HEK293 (cell line): ENCODE measurements around the gene SPINK4.
A peak's percentile ranks its signal among the peaks of the same experiment; 100 is the strongest.

Source experiments
- GLI4 ChIP-seq: fragments of 450-650 bp; formaldehyde crosslinking; IDR thresholded peaks from 2 replicates; pipeline ENCODE4 v1.5.1; 2016; ENCODE audit warnings: missing biosample characterization, missing genetic modification characterization
- INSM2 ChIP-seq: fragments of 450-650 bp; formaldehyde crosslinking; IDR thresholded peaks from 2 replicates; pipeline ENCODE4 v1.5.1; 2016; ENCODE audit warnings: missing biosample characterization, missing genetic modification characterization
- KLF7 ChIP-seq: fragments of 450-650 bp; formaldehyde crosslinking; IDR thresholded peaks from 2 replicates; pipeline ENCODE4 v1.5.1; 2016; ENCODE audit warnings: missing biosample characterization, missing genetic modification characterization, borderline replicate concordance
- PRDM10 ChIP-seq: fragments of 450-650 bp; formaldehyde crosslinking; IDR thresholded peaks from 2 replicates; pipeline ENCODE4 v1.5.1; 2016; ENCODE audit warnings: missing biosample characterization, missing genetic modification characterization
- SP2 ChIP-seq: fragments of 450-650 bp; formaldehyde crosslinking; IDR thresholded peaks from 2 replicates; pipeline ENCODE4 v1.5.1; 2016; ENCODE audit warnings: missing biosample characterization, missing genetic modification characterization
- TRIM28 ChIP-seq: IDR thresholded peaks from 2 replicates; pipeline ENCODE4 v1.6.1; 2011; ENCODE audit warnings: low read length, control low read depth, borderline replicate concordance
- ZBTB6 ChIP-seq: fragments of 450-650 bp; formaldehyde crosslinking; IDR thresholded peaks from 2 replicates; pipeline ENCODE4 v1.5.1; 2017; ENCODE audit warnings: missing biosample characterization, missing genetic modification characterization
- ZIC2 ChIP-seq: fragments of 450-650 bp; formaldehyde crosslinking; IDR thresholded peaks from 2 replicates; pipeline ENCODE4 v1.5.1; 2016; ENCODE audit warnings: missing biosample characterization, missing genetic modification characterization
- ZNF175 ChIP-seq: fragments of 450-650 bp; formaldehyde crosslinking; IDR thresholded peaks from 2 replicates; pipeline ENCODE4 v1.5.1; 2016; ENCODE audit warnings: missing biosample characterization, missing genetic modification characterization
- ZNF394 ChIP-seq: fragments of 450-650 bp; formaldehyde crosslinking; IDR thresholded peaks from 2 replicates; pipeline ENCODE4 v1.5.1; 2016; ENCODE audit warnings: missing biosample characterization, missing genetic modification characterization, mild to moderate bottlenecking, moderate library complexity, borderline replicate concordance
- ZNF404 ChIP-seq: fragments of 450-650 bp; formaldehyde crosslinking; IDR thresholded peaks from 2 replicates; pipeline ENCODE4 v1.5.1; 2017; ENCODE audit warnings: missing biosample characterization, missing genetic modification characterization
- ZNF518A ChIP-seq: fragments of 450-650 bp; formaldehyde crosslinking; conservative IDR thresholded peaks from 2 replicates; pipeline ENCODE4 v1.5.1; 2016; ENCODE audit warnings: low read depth, missing biosample characterization, missing genetic modification characterization
- ZNF530 ChIP-seq: fragments of 450-650 bp; formaldehyde crosslinking; IDR thresholded peaks from 2 replicates; pipeline ENCODE4 v1.5.1; 2016; ENCODE audit warnings: low read depth, missing biosample characterization, missing genetic modification characterization
- TF ChIP-seq, protein P1 (sequence below): fragments of 450-650 bp; formaldehyde crosslinking; IDR thresholded peaks from 2 replicates; pipeline ENCODE4 v1.5.1; 2016; ENCODE audit warnings: missing biosample characterization, missing genetic modification characterization
- TF ChIP-seq, protein P2 (sequence below): fragments of 450-650 bp; formaldehyde crosslinking; IDR thresholded peaks from 2 replicates; pipeline ENCODE4 v1.5.1; 2016; ENCODE audit warnings: missing biosample characterization, missing genetic modification characterization
- TF ChIP-seq, protein P3 (sequence below): fragments of 450-650 bp; formaldehyde crosslinking; IDR thresholded peaks from 2 replicates; pipeline ENCODE4 v1.5.1; 2016; ENCODE audit warnings: missing biosample characterization, missing genetic modification characterization
- TF ChIP-seq, protein P4 (sequence below): fragments of 450-650 bp; formaldehyde crosslinking; IDR thresholded peaks from 2 replicates; pipeline ENCODE4 v1.5.1; 2016; ENCODE audit warnings: missing biosample characterization, missing genetic modification characterization

SPINK4 gene

DNA sequence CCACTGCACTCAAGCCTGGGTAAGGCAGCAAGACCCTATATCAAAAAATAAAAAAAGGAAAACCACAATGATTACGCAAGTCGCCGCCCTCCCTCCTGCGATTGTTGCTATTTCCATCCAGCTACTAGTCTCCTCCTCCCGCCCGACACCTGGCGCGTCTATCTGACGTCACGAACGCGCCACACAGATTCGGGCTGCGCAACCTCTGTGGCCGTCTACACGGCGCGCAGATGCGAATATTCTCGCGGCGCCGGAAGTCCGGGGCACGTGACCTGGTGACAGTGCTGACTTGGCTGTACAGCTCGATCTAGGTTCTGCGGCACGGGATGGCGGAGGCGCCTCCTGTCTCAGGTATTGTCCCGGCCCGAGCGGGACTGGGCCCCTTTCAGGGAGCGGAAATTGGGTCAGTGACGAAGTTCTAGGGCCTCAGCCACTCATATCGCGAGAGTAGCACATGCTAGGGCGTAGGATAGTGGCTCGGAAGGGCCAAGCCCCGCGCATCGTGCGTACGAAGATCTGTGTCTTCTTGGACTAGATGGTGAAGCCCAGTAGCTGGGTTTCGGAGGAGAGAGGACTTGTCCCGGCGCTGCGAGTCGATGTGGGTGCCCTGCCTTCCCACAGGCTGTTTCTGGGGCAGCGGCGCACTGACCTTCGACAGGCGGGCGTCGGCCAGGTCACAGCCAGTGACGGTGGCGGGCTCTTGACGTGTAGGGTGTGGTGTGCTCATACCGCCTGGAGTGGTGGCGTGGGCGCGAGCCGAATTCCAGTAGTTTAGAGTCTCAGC is 50.5 kb downstream of the SPINK4 start, which contains the start of gene NFX1 (continued):
- peak; percentile 60 for TF ChIP-seq ZNF518A (tag by site-specific recombination)
- TF ChIP-seq, protein P1, sequence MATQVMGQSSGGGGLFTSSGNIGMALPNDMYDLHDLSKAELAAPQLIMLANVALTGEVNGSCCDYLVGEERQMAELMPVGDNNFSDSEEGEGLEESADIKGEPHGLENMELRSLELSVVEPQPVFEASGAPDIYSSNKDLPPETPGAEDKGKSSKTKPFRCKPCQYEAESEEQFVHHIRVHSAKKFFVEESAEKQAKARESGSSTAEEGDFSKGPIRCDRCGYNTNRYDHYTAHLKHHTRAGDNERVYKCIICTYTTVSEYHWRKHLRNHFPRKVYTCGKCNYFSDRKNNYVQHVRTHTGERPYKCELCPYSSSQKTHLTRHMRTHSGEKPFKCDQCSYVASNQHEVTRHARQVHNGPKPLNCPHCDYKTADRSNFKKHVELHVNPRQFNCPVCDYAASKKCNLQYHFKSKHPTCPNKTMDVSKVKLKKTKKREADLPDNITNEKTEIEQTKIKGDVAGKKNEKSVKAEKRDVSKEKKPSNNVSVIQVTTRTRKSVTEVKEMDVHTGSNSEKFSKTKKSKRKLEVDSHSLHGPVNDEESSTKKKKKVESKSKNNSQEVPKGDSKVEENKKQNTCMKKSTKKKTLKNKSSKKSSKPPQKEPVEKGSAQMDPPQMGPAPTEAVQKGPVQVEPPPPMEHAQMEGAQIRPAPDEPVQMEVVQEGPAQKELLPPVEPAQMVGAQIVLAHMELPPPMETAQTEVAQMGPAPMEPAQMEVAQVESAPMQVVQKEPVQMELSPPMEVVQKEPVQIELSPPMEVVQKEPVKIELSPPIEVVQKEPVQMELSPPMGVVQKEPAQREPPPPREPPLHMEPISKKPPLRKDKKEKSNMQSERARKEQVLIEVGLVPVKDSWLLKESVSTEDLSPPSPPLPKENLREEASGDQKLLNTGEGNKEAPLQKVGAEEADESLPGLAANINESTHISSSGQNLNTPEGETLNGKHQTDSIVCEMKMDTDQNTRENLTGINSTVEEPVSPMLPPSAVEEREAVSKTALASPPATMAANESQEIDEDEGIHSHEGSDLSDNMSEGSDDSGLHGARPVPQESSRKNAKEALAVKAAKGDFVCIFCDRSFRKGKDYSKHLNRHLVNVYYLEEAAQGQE = no peak
- TF ChIP-seq, protein P2, sequence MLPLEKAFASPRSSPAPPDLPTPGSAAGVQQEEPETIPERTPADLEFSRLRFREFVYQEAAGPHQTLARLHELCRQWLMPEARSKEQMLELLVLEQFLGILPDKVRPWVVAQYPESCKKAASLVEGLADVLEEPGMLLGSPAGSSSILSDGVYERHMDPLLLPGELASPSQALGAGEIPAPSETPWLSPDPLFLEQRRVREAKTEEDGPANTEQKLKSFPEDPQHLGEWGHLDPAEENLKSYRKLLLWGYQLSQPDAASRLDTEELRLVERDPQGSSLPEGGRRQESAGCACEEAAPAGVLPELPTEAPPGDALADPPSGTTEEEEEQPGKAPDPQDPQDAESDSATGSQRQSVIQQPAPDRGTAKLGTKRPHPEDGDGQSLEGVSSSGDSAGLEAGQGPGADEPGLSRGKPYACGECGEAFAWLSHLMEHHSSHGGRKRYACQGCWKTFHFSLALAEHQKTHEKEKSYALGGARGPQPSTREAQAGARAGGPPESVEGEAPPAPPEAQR (tag by site-specific recombination) = no peak
- TF ChIP-seq TRIM28 = peak; percentile 72; the same call in 1 of the 2 replicates
- 0 out of 2 replicates have a peak, but pooled peaks have one; percentile 52 for TF ChIP-seq KLF7 (tag by site-specific recombination)
- TF ChIP-seq, protein P3, sequence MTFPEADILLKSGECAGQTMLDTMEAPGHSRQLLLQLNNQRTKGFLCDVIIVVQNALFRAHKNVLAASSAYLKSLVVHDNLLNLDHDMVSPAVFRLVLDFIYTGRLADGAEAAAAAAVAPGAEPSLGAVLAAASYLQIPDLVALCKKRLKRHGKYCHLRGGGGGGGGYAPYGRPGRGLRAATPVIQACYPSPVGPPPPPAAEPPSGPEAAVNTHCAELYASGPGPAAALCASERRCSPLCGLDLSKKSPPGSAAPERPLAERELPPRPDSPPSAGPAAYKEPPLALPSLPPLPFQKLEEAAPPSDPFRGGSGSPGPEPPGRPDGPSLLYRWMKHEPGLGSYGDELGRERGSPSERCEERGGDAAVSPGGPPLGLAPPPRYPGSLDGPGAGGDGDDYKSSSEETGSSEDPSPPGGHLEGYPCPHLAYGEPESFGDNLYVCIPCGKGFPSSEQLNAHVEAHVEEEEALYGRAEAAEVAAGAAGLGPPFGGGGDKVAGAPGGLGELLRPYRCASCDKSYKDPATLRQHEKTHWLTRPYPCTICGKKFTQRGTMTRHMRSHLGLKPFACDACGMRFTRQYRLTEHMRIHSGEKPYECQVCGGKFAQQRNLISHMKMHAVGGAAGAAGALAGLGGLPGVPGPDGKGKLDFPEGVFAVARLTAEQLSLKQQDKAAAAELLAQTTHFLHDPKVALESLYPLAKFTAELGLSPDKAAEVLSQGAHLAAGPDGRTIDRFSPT (tag by site-specific recombination) = no peak
- peak; percentile 71 for TF ChIP-seq SP2 (tag by site-specific recombination)
- no peak for TF ChIP-seq ZNF404
- TF ChIP-seq ZNF530 (tag by site-specific recombination) = no peak
- peak; percentile 86 for TF ChIP-seq PRDM10
- TF ChIP-seq ZNF394 (tag by site-specific recombination) = peak; percentile 9; the same call in 1 of the 2 replicates
- TF ChIP-seq ZNF175 (tag by site-specific recombination) = no peak
- TF ChIP-seq ZIC2 (tag by site-specific recombination) = peak; percentile 44; the same call in 1 of the 2 replicates
- TF ChIP-seq GLI4 (tag by site-specific recombination) = no peak
- TF ChIP-seq ZBTB6 (tag by site-specific recombination) = no peak
- TF ChIP-seq, protein P4, sequence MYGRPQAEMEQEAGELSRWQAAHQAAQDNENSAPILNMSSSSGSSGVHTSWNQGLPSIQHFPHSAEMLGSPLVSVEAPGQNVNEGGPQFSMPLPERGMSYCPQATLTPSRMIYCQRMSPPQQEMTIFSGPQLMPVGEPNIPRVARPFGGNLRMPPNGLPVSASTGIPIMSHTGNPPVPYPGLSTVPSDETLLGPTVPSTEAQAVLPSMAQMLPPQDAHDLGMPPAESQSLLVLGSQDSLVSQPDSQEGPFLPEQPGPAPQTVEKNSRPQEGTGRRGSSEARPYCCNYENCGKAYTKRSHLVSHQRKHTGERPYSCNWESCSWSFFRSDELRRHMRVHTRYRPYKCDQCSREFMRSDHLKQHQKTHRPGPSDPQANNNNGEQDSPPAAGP (tag by site-specific recombination) = 0 out of 2 replicates have a peak, but pooled peaks have one; percentile 29
- TF ChIP-seq INSM2 = peak; percentile 68; the same call in 1 of the 2 replicates
